HG03159 (cell line): ENCODE results near the gene CARD9.

Source experiments
- ATAC-seq: cut with Tn5 transposase; IDR thresholded peaks from one replicate; pipeline ENCODE4 v1.9.1; 2021; ENCODE audit warnings: mild to moderate bottlenecking, moderate library complexity; ENCODE audit not compliant: unreplicated experiment

CARD9 gene

DNA sequence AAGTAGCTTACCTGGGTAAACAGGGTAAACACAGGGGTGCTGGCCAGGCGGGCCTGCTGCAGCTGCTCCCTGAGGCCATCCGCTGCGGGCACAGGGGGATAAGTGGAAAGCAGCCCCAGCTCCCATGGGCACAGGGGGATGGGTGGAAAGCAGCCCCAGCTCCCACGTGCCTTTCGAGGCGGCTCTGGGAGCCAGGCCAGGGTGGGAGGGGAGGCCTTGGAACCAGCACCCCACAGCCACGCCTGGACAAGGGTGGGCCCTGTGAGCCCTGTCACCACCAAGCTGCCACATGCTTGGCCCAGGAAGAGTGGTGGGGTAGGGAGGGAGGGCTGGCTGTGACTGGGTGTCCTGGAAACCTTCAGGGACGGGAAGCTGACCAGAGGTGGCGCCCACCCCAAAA, 7.8 kb upstream of the CARD9 start:
- ATAC-seq = no peak

DNA sequence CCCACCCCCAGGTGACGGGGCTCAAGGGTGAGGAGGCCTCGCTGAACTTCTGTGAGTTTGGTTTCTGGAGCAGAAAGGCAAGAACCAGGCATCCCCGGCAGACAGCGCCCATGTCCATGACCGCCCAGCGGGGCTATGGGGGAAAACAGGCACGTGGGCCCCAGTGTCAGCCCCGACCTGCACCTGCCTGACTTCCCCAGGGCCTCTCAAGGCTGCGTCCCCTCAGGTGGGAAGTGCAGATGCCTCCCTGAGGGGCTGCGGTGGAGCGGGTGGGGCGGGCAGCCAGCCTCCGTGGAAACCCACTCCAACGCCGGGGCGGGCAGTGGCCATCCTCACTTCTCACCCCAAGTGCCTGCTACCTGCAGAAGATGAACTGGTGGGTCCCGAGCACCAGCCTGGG, 6.9 kb upstream of the CARD9 start:
- no peak for ATAC-seq

DNA sequence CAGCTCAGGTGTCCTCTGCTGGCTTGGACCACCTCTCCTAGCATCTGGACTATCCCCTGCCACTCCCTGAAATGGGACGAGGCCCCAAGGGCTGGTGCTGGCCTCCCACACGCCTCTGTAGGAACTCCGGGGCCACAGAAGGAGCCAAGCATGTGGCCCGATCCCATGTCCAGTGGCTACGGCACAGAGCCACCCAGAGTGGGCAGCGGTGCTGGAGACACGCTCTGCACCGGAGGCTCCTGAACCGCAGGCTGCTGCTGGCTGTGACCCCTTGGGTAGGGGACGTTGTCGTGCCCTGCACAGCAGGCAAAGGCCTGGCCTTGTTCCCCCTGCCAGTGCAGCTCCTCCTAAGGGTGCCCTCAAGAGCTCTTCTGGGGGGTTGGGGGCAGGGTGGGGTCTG, 6.4 kb upstream of the CARD9 start:
- no peak for ATAC-seq

DNA sequence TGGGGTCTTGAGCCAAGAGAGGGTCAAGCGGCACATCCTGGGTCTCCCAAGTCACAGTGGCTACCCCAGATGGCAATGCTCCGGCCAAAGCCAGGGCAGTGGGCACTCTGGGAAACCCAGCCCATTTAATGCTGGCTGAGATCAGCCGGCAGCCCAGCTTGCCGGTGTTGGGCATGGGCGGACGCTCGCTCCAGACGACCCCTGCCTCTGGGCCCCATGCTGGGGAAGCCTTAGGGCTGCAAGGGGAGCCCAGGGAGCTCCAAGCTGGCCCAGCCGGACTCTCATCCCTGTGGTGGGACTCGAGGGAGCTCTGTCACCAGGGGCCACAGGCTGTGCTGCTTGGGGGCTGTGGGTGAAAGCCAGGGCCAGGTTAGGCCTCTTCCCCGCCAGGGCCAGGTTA, 5.9 kb upstream of the CARD9 start:
- no peak for ATAC-seq

DNA sequence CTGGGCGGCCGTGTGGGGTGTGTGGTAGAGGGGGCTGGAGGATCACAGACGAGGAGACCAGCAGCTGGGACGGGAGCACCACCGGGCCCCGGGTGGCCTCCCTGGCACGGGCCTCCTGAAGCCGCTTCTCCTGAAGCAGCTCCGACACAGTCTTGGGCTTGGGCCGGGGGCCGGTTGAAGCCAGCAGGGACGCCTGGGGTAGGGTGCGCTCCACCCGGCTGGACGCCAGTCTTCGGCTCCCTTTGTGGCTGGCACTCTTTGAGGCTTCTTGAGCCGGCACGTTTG, 5.5 kb upstream of the CARD9 start:
- no peak for ATAC-seq

DNA sequence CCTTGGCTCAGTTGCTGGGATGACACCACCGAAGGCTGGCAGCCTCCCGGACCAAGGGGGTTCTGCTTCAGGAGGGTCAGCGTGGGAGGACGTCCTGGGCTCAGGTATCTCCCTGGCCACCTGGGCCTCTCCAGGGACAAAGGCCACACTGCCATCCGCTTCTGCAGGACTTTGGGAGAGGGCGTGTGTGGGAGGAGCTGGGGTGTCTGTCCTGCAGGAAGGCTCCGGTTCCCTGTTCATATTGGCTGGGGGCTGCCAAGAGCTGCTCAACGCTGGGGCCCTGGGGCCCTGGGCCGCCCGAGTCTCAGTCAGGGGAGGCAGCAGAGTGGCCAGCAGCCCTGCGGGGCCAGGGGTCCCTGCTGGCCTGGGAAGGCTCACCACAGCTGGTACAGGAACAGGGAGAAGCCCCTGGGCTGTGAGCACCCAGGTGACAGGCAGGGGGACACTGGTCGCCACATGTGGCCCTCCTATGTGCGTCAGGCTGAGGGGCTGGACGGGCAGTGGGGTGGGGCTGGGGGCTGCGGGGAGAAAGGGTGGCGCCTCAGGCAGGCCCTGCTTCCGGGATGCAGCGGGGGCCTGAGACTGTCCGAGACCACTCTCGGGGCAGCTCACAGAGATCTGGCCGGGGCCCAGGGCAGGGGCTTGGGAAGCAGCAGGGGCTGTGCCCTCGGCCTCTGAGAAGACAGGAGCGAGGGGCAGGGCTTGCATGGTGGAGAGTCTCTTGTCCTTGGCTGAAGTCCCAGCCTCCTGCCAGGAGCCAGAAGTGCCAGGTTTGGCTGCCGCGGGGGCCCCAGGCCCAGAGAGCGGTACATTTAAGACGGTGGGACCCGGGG, 4.9 kb upstream of the CARD9 start:
- ATAC-seq = no peak

DNA sequence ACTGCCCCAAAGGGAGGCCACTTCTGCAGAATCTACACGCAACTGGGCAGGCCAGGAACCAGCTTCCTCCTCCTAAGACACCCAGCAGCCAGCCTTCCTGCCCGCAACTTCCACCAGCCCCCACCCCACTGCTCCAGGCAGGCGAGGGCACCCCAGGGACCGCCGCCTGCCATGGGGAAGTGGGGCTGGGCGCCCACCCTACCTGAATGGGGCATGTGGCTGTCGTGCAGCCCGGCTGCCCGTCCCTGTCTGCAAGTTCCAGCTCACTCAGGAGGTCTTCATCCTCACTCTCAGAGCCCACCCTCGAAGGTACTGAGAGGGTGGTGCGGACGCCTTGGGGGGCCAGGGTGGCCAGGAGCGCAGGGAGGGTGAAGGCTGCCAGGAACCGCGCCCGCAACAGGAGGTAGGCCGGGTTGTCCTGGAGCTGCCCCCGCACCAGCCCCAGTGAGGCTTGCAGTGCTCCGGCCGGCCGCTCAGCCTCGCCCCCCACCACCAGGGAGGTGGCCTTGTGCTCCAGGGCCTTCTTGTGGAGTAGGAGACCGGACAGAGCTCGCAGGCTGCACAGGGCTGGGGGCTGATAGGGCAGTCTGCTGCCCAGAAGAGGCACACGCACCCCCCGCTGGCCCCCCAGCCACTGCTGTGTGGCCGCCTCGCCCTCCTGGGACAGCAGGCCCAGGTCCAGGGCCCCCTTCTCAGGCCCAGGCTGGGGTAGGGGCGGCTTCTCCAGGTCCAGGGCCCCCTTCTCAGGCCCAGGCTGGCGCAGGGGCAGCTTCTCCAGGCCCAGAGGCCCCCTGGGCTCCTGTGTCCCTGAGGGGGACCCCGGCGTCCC, 4.1 kb upstream of the CARD9 start:
- ATAC-seq = no peak

DNA sequence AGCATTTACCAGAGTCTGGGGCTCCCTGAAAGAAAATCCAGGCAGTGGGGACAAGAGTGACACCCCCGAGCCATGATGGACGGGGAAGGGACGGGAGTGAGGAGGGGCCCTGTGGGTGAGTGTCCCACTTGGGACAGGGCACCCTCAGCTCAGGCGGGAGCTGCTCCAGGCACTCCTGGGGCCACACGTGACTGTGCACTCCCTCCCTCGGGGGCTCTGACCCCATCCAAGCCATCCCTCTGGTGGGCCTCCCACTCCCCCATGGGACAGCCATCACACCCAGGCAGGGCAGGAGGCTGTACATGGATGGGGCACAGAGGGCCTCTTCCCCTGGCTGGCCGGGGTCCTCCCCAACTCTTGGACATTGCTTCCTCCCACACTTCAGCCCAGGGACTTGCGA, 3.0 kb upstream of the CARD9 start:
- no peak for ATAC-seq

DNA sequence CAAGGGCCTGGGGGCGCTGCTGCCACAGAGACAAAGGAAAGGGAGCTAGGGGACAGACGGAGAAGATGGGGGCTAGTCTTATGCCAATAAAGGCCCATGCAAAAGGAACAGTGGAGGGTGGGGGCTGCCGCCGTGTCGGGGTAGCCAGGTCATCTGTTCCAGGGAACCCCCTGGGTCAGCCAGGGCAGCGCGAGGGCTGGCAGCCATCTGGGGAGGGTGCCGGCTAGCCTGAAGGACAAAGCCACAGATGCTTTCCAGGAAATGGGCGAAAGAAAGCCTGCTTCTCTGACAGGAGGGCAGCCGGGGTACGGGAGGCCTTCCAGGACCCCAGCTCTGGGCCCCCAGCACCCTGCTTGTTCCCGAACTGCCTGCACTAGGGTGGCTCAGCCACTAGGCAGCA, 1.6 kb upstream of the CARD9 start:
- ATAC-seq = no peak

DNA sequence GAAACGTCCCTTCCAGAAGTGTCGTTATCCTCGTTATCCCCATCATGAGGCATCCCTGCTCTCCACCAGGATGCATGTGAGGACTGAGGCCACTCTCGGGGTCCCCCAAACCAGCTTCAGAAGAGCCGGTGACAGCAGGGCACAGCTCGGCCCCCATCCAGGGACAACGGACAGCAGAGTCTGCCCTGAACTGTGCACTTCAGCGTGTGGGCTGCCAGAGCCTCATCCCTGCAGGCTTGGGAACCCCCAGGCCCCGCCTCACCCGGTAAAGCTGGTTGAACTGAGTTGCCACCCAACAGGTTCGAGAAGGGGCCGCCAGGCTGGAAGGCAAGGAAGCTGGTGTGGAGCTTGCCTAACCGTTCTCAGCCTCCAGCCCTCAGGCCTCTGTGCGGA, 710 bp upstream of the CARD9 start:
- ATAC-seq = no peak

DNA sequence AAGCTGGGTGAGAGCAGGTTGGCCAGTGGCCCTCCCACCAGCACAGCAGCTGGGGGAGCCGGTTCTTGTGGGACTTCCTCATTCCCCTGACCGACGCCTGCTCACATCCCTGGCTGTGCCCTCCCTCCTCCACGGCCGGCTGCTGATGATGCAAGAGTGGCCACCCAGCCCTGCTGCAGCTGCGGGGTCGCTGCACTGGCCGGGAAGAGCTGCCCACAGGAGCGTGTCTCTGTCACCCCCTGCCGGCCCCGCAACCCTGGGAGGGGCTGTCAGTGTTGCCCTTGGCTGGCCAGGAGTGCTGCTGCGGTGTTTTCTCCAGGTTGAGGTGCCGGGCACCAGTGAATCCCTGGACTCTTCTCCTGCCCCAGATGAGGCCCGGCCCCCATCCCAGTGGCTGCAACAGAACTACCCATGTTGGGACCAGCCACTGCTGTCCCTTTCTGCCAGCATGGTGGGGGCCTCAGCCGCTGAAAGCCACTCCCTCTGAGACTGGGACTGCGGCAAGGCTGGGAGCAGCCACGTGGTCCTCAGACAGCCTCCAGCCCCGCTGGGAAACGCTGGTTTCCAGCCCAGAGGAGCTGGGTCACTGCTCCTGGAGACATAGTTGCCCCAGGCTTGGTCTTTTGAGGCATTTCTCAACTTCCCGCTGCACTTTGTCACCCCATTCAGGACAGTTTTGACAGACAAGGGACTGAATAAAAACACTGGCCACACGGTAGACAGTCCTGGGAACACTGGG, 739 bp downstream of the CARD9 start:
- no peak for ATAC-seq

DNA sequence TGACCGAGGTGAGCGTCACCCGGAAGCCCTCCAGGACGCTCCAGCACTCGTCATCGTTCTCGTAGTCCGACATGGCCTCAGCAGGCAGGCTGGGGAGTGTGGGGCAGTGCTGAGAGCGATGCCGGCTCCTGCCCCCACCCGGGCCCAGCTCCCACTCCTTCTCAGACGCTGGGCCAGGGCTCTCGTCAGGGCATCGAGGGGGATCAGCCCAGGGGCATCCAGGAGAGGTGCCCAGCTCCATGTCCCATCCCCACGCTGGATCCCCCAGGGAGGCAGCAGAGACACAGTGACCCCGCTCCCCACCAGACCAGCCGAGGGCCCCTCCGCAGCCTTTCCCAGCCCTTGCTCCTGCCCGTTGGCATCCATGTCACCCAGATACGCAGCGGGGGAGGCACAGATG, 1.5 kb downstream of the CARD9 start:
- ATAC-seq = no peak

DNA sequence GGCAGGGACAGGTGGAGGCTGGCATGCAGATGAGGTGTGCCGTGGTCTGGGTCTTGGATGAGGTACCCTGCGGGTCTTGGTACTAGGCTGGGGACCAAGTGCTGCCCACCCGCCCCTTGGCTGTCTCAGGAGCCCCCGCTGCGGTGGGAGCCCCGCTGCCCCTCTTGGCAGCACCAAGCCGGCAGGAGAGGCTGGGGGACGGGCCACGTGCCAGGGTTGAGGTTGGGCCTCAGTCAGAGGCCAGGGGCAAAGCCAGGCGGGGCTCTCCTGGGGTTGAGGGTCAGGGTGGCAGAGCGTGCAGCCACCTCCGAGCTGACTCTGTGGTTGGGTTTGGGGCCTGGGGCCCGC, 2.0 kb downstream of the CARD9 start:
- no peak for ATAC-seq

DNA sequence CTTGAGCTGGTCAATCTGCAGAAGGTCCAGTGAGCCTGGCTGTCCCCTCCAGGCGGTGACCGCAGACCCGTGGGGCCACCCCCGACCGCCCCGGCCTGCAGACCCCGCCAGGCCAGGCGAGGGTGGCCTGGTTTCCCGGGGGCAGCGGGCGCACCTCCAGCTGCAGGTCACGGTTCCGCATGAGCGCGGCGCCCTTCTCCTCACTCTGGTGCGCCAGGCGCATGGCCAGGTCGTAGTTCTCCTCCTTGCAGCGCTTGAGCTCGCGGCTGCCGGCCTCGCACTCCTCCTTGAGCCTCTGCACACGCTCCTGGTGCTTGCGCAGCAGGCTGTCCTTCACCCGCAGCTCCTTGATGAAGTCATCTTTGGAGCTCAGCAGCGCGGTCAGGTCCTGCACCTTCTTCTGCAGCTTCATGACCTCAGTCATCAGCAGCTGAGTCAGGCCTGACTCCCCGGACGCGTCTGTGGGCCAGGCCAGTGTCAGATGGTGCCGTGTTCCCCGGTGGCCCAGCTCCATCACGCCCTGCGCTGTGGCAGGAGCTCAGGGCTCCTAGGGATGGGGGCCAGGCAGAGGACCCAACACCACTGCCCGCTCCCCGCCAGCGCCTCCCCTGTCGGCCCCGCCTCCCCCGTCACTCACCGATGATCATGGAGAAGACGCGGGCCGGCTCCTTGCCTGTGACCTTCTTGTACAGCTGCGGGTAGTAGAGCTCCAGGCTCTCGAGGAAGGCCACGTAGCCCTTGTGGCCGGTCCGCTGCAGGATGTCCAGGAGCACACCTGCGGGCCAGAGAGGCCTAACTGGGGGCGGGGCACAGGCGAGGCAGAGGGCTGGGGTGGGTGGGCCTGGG, 2.6 kb downstream of the CARD9 start:
- ATAC-seq = no peak

DNA sequence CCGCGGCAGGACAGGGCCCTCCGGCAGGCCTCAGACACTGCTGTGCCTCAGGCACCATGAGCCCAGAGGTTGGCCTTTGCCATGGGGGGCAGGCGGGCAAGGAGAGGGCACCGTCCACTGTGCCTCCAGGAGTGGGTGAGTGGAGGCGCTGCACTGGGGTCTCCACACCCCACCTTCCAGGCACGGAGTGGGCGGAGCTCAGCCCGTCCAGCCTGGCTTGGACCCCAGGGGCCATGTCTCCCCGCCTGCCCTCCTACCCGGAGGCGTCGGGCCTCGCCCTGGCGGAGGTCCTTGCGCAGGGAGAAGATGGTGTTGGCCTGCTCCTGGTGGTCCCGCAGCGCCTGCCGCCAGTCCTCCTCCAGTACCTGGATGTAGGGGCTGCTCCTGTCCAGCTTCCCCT, 3.4 kb downstream of the CARD9 start:
- no peak for ATAC-seq

DNA sequence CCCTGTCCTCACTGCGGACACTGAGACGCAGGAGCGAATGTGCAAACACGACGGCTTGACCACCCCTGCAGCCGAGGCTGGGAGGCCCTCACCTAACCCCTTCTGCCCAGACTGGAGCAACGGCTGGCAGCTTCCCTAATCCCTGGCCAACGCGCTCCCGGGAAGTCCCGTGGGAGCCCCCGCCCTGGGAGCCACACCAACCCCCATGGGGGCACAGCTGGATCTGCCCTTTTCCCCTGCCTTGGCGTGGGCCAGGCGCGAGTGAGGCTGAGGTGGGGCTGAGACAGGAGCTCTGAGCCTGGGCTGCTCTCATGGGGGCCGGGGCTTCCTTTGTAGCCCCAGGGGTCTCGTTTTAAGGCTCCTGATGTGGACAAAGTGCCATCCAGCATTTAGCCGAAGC, 5.3 kb downstream of the CARD9 start:
- ATAC-seq = no peak

DNA sequence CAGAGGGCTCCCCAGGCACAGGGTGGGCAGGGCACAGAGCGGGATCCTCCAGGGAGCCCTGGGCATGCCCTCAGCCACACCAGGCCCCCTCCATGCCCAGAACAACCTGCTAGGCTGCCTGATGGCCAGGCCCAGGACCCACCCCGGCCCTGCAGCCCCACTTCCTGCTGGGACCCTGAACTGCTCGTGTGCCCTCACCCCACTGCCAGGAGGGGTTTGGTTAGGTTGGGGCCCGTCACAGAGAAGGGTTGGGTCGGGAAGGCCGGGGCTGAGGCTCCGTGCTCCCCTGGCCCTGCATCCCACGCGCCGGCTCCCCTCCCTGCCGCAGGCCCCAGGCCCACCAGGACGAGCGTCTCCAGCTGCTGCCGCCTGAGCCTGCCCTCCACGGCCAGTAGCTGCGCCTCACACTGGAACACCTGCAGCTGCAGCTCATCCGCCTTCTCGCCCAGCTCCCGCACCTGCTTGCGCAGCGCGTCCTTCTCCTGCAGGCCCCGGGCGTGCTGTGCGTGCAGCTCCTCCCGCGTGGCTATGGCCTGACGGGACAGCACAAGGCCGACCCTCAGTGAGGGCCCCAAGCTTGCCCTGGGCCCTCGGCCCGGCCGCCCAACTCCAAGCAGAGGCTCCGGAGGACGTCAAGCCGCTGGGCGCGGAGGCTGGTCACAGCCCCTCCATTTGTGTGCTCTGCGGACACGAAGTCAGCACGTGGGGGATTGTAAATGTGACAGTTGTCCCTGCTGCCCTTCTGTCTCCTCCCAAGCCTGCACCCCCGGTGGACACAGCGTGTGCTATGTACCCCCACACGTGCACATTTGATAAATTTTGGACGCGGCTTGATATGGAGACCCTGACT, 5.9 kb downstream of the CARD9 start:
- no peak for ATAC-seq

DNA sequence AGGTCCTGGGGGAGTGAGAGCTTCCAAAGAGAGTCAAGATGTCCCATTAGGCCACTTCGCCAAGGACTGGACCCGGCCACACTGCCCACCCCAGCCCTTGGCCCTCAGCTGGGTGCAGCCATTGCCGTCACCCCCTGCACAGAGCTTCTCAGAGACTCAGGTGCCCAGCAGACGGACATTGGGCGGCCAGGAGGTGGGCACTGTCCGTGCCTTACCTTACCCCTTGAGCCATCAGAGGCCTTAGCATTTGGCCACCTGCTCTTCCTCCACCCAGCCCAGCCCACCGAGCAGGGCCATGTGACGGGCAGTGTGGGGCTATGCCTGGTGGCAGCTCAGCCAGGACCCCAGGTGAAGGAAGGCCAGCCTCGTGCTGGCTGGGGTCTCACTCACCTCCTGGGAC, 6.6 kb downstream of the CARD9 start:
- no peak for ATAC-seq

DNA sequence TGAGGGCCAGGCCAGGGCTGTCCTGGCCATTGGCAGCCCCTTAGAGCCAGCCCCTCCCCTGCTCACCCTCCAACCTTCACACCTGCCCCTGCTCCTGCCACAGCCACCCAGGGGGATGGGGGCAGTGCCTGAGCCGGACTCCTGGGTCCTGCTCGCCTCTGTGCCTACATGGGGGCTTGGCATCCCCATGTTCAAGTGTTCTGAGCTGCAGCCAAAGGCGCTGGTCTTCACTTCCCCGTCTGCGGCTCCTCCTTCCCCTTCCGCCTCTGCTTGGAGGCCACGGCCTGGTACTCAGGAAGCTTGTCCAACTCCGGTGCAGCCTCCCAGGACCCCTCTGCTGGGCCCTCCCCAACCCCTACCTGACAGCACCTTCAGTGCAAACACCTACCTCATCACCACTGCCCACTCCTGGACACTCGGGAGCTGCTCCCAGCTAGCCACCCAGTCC, 7.7 kb downstream of the CARD9 start:
- no peak for ATAC-seq
